Nephron (organoid): ENCODE data around the gene OBI1.

ENCODE experiments used
- H3K27ac Mint-ChIP-seq, 3 experiments: 2 replicates each; pipeline ENCODE4 v1.8.0; 2020; ENCODE audit warnings: mixed read lengths in 3 of 3, mild to moderate bottlenecking in 2 of 3, moderate library complexity in 1 of 3
- H3K27me3 Mint-ChIP-seq: 2 replicates; pipeline ENCODE4 v1.8.0; 2021; ENCODE audit warnings: low read depth, mild to moderate bottlenecking, moderate library complexity, mixed read lengths
- H3K36me3 Mint-ChIP-seq: 2 replicates; pipeline ENCODE4 v1.8.0; 2020; ENCODE audit warnings: low read depth, mixed read lengths
- H3K4me1 Mint-ChIP-seq: 2 replicates; pipeline ENCODE4 v1.8.0; 2020; ENCODE audit warnings: mixed read lengths
- H3K4me3 Mint-ChIP-seq, 3 experiments: 2 replicates each; pipeline ENCODE4 v1.8.0; 2020; ENCODE audit warnings: mild to moderate bottlenecking in 3 of 3, mixed read lengths in 3 of 3, moderate library complexity in 2 of 3
- H3K9me3 Mint-ChIP-seq: 2 replicates; pipeline ENCODE4 v1.8.0; 2020; ENCODE audit warnings: mixed read lengths
- TF ChIP-seq, protein P1 (sequence below), 3 experiments: fragments of 200-600 bp; sonication (generic); IDR thresholded peaks; one replicate each; pipeline ENCODE4 v1.5.0; 2021; ENCODE audit warnings: antibody characterized with exemption in 3 of 3; ENCODE audit not compliant: unreplicated experiment in 3 of 3

The OBI1 gene

DNA sequence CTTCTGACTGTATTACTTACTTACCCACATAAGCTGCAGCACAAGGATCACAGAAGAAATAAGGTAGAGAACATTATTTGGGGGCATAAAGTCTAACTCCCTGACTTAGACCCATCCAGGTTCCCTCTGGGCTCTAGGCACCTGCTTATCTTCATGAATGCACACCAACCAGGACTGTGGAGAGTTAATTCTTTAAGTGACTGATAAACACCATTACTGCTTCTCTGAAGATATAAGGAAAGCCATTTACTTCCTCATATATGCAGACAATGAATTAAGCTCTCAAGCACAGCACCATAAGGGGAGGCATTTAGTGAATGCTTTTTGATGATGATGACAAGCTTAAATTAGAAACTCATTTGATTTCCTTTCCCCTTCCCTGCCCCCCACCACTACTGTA, 22.5 kb downstream of the OBI1 start:
- H3K36me3 Mint-ChIP-seq, result peaks cover 74% of the 10 kb centered on the region
- TF ChIP-seq, protein P1, sequence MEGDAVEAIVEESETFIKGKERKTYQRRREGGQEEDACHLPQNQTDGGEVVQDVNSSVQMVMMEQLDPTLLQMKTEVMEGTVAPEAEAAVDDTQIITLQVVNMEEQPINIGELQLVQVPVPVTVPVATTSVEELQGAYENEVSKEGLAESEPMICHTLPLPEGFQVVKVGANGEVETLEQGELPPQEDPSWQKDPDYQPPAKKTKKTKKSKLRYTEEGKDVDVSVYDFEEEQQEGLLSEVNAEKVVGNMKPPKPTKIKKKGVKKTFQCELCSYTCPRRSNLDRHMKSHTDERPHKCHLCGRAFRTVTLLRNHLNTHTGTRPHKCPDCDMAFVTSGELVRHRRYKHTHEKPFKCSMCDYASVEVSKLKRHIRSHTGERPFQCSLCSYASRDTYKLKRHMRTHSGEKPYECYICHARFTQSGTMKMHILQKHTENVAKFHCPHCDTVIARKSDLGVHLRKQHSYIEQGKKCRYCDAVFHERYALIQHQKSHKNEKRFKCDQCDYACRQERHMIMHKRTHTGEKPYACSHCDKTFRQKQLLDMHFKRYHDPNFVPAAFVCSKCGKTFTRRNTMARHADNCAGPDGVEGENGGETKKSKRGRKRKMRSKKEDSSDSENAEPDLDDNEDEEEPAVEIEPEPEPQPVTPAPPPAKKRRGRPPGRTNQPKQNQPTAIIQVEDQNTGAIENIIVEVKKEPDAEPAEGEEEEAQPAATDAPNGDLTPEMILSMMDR (IDR thresholded peaks at IDR 0.05; ENCODE audit: unreplicated experiment in 3 of 3), result no peak
- no peaks in the 10 kb centered on the region for H3K9me3 Mint-ChIP-seq
- no peaks in the 10 kb centered on the region for H3K27me3 Mint-ChIP-seq
- no peaks in the 10 kb centered on the region for H3K4me1 Mint-ChIP-seq
- H3K27ac Mint-ChIP-seq, result no peak overlapping the region
- H3K4me3 Mint-ChIP-seq, result no peak overlapping the region

DNA sequence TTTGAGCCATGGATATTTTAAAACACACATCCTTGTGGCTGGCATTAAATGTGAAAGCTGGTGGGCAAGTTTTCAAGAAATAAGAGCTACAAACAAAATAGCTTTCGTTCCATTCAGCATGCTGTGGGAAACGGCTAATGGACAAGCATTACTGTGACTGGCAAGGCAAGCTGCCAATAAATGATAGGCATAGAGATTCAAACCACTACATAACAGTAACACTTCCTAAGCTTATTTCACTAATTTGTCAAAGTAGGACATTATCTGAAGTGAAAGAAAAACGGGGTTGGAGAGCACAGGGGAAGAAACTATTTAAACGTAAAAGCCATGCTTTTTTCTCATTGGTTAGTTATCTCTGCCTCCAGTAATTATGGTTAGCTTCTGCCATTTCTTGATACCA, 26.0 kb downstream of the OBI1 start:
- Mint-ChIP-seq H3K9me3 (no peaks in the 10 kb centered on the region), H3K4me3 (no peak overlapping the region), H3K27ac (no peak overlapping the region), H3K36me3 (peaks cover 70% of the 10 kb centered on the region), H3K27me3 (no peaks in the 10 kb centered on the region), H3K4me1 (no peaks in the 10 kb centered on the region)
- TF ChIP-seq, protein P1 (IDR thresholded peaks at IDR 0.05; ENCODE audit: unreplicated experiment in 3 of 3), result no peak

DNA sequence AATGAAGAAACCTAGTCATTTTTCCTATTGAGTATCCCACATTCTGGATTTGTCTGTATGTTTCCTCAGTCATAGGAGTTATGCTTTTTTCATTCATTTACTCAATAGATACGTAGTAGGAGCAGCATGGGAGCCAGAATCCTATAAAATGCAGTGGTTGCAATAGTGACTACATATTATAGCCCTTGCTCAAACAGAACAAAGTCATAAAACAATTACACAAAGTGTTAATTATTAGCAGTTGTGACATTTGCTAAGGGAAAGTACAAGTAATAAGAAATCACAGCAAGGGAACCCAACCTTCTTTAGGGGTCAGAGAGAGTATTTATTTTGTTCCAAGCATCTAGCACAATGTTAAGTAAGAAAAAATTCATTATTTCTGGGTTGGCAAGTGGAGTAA, 27.9 kb downstream of the OBI1 start:
- Mint-ChIP-seq H3K4me1 (no peaks in the 10 kb centered on the region), H3K27ac (no peak overlapping the region), H3K36me3 (peaks cover 71% of the 10 kb centered on the region), H3K9me3 (no peaks in the 10 kb centered on the region), H3K4me3 (no peak overlapping the region), H3K27me3 (no peaks in the 10 kb centered on the region)
- TF ChIP-seq, protein P1 (IDR thresholded peaks at IDR 0.05; ENCODE audit: unreplicated experiment in 3 of 3), result no peak

DNA sequence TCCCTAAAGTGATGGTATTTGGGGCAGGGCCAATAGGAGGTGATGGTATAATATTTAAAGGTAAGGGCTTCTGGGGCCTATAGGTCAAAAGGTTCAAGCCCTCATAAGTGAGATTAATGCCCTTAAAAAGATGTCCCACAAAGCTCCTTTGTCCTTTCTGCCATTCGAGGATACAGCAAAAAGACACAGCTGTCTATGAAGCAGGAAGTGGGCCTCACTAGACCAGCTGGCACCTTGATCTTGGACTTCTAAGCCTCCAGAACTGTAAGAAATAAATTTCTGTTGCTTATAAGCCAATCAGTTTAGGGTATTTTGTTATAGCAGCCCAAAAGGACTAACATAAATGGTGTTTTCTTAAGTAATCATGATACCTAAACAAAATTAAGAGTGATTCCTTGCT, 28.4 kb downstream of the OBI1 start:
- Mint-ChIP-seq H3K4me3 (no peak overlapping the region), H3K36me3 (peaks cover 74% of the 10 kb centered on the region), H3K27me3 (no peaks in the 10 kb centered on the region), H3K4me1 (no peaks in the 10 kb centered on the region), H3K9me3 (no peaks in the 10 kb centered on the region), H3K27ac (no peak overlapping the region)
- TF ChIP-seq, protein P1 (IDR thresholded peaks at IDR 0.05; ENCODE audit: unreplicated experiment in 3 of 3), result no peak

DNA sequence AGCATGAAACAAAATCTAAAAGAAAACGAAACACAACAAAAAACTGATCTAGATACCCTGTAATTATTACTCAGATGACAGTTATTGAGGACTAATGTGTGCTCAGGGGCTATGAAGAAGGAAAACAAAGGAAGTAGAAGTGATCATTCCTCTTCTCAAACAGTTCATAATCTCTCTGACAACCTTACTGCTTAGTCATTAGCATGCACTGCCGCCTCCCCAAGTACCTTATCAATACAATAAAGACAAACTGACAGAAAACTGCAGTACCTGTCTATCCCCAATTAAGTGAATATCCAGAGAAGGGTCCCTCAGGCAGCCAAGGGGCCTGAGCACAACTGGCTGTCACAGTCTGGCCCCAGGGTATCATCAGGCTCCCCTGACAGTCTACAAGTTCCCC, 33.6 kb downstream of the OBI1 start:
- Mint-ChIP-seq H3K9me3 (no peaks in the 10 kb centered on the region), H3K27ac (no peak overlapping the region), H3K4me3 (no peak overlapping the region), H3K27me3 (no peaks in the 10 kb centered on the region), H3K4me1 (no peaks in the 10 kb centered on the region), H3K36me3 (peaks cover 40% of the 10 kb centered on the region)
- TF ChIP-seq, protein P1 (IDR thresholded peaks at IDR 0.05; ENCODE audit: unreplicated experiment in 3 of 3), result no peak

DNA sequence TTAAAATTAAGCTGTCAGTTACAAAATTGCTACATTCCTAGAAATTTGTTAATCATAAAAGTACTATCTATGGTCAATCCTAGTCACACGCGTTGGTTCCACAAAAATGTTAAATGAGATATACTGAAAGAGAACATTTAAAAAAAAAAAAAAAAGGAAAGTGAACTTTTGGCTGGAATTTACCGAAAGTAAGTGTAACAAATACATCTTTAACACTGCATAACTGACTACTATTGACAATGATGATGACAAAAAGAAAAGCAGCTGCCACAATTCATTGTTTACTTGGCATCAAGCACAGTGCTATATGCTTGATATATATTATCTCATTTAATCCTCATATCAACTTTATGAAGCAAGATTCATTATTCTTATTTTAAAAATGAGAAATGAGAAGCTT, 35.8 kb downstream of the OBI1 start:
- Mint-ChIP-seq H3K4me1 (no peaks in the 10 kb centered on the region), H3K4me3 (no peak overlapping the region), H3K9me3 (no peaks in the 10 kb centered on the region), H3K27me3 (no peaks in the 10 kb centered on the region), H3K27ac (no peak overlapping the region), H3K36me3 (peaks cover 30% of the 10 kb centered on the region)
- TF ChIP-seq, protein P1 (IDR thresholded peaks at IDR 0.05; ENCODE audit: unreplicated experiment in 3 of 3), result no peak
